ENCODE measurements around the gene KAT8.
A peak's percentile ranks its signal among the peaks of the same experiment; 100 is the strongest.

The KAT8 gene

DNA sequence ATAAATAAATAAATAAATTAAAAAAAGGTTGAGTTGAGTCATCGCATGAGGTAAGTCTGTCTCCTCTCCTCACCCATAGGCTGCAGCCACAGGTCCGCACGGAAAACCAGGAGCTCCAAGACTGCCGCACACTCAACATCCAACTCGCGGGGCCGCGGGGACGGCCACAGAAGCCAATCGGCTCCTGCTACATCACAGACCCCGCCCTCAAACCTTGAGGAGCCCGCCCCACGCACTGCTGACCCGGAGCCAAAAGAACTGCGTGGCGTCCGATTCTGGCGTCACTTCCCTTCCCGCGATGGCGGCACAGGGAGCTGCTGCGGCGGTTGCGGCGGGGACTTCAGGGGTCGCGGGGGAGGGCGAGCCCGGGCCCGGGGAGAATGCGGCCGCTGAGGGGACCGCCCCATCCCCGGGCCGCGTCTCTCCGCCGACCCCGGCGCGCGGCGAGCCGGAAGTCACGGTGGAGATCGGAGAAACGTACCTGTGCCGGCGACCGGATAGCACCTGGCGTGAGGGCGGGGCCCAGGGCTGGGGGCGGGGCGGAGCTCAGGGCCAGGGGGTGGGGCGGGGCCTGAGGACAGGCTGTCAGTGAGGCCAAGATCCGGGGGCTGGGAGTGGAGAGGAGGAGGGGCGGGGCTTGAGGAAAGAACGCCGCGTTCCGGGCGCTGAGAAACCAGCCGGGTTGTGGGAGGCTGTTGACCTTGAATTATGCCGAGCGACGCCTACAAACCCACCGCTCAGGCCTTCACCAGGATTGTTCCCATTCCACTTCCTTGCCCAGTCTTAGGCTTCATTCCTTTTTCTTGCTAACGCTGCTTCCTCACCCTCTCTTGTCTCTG lies at the start of gene KAT8:
TSS of gene KAT8 (plus strand) at position 281 of the 839 bp plus-strand sequence. CDS start at position 299, 18 bp downstream.
- peak; percentile 94 to 96 for DNase-seq (ENCODE audit: low read depth in 2 of 2, low spot score in 1 of 2)

DNA sequence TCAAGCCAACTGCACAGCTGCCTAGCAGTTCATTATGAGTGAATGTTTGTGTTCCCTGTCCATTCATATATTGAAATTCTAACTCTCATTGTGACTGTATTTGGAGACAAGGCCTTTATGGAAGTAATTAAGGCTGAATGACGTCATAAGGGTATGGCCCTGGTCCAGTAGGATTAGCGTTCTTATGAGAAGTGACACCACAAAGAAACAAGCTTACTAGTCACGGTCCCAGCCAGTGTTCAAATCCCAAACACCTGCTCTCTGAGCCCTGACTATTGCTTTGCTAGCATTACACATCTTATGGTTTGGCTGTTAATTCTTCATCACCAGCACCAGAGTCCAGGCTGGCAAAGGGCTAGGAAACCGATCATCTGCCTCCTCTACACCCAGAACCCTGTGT lies 45.6 kb upstream of the KAT8 start:
- no peak for DNase-seq (ENCODE audit: low read depth in 2 of 2, low spot score in 1 of 2)

DNA sequence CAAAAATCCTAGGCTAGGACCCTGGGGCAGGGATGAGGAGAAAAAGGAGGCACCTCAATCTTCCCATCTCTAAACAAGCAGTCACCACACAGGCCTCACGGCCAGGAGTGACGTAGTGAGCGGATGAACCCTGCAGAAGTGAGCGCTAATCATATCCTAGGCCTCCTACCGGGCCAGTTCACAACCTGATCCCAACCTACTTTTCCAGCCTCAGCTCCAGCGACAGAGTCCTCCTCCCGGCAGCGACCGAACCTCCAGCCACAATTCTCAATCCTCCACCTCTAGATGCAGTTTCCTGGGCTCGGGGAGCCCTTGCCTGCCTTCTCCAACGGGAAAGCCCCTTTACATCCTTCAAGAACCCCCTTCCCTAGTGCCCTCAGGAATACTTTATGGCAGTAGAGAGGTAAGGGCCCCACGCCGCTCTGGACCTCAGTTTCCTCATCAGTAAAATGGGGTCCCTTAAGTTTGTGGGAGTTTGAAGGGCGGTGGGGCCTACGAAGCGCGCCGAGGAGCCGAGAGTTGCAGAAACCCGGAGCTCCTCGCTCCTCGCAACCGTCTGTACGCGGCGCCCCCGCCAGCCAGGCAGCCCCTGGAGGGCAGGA lies 44.8 kb upstream of the KAT8 start:
- DNase-seq (ENCODE audit: low read depth in 2 of 2, low spot score in 1 of 2): no peak

DNA sequence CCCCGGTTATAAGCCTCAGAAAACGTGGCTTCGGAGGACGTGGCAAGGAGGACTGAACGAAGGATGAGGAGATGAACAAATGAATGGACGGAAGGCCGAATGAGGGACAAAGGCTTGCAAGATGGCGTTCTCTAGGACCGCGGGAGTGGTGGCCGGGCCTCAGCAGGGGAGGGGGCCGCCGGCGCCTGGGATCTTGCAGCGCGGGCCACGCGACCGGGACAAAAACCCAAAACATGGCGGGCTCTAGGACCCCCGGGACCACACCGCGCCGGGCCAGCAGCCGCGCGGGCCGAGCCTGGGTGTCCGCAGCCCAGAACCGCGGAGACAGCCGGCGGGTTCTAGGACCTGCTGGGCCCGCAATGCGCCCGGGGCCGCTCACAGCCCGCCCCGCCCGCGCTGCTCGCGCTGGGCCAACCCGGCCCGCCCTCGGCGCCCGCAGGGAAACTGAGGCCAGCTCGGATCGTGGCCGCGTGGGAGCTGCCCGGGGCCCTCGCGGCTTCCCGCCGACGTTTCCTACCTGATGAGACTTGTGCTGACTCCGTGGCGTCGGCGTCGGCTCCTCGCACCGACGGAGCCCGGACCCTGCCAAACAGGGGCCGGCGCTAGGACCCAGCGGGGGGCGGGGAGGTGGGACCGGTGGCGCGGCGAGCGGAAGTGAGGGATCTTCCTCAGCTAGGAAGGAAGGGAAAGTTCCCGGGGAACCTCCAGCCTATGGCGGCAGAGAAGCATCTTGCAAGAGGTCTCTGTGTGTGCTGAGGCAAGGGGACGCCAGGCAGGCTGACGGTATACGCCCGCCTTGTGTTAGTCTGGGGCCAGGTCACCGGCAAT lies 44.1 kb upstream of the KAT8 start:
- DNase-seq (ENCODE audit: low read depth in 2 of 2, low spot score in 1 of 2): peak; percentile 76 to 77

DNA sequence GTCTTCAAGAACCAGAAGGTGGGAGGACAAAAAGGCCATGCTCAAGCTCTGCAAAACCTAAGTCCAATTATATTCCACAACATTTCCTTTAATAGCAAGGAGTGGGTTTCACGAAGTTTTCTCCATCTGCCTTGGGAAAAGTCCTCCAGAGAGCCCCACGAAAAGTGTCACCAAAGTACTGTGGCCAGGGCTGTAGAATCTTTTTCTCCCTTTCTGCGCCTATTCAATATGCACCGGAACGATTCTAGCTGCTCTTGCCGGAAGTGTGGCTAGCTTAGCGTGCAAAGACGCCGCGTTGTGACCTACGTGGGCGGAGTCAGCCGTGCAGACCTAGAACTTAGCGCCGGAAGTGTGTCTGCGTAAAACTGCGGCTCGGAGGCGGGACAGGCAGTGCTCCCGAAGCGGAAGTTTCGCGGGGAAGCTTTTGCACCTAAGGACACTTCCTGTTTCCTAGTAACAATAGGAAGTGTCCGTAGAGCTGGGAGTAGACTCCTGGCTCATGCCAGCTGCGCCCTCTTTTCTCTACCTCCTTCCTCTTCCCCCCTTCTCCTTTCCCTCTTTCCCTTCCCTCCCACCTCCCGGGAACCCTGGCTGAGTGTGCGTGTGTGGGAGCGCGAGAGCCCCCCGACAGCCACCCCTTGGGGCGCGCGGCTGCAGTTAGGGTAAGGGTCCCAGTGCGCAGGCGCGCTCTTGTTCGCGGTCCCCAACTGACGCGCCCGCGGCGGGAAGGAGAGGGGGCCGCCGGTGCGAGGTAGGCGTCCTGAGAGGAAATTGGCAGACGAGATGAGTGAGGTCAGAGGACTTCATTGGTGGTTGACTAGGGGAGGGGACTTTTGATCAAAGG lies 43.3 kb upstream of the KAT8 start, which contains the start of the genes ZNF646 and ZNF668:
TSS of gene ZNF646 (plus strand) at position 453 of the 844 bp plus-strand sequence. CDS start 1,903 bp downstream, outside the sequence.
TSS of gene ZNF668 (minus strand) at position 271 of the 844 bp plus-strand sequence. CDS start 9,781 bp downstream, outside the sequence.
- peak; percentile 97 to 98 for DNase-seq (ENCODE audit: low read depth in 2 of 2, low spot score in 1 of 2)

DNA sequence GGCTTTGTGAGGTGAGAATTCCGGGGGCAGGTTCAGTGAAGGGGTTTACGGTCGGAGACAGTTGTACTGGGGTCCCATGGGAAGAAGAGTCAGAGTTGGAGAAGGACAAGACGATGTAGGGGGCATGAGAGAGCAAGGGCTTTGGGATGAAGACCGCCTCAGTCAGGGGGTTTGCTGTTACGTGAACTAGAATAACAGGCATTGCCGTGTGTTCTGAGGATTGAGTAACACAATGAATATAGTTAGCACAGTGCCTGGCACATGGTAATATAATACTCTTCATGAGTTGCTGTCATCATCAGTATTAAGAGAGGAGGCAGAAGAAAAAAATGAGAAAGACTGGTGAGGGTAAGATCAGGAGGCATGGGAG lies 42.7 kb upstream of the KAT8 start:
- no peak for DNase-seq (ENCODE audit: low read depth in 2 of 2, low spot score in 1 of 2)

DNA sequence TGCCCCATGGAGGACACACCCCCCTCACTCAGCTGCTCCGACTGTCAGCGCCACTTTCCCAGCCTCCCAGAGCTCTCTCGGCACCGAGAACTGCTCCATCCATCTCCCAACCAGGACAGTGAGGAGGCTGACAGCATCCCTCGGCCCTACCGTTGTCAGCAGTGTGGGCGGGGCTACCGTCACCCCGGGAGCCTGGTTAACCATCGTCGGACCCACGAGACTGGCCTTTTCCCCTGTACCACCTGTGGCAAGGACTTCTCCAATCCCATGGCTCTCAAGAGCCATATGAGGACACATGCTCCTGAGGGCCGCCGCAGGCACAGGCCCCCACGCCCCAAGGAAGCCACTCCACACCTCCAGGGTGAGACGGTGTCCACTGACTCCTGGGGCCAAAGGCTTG lies 41.1 kb upstream of the KAT8 start:
- no peak for DNase-seq (ENCODE audit: low read depth in 2 of 2, low spot score in 1 of 2)

DNA sequence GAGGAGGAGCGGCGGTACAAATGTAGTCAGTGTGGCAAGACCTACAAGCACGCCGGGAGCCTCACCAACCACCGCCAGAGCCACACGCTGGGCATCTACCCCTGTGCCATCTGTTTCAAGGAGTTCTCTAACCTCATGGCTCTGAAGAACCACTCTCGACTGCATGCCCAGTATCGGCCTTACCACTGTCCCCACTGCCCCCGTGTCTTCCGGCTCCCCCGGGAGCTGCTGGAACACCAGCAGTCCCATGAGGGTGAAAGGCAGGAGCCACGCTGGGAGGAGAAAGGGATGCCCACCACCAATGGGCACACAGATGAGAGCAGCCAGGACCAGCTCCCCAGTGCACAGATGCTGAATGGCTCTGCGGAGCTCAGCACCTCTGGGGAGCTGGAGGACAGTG lies 40.4 kb upstream of the KAT8 start:
- no peak for DNase-seq (ENCODE audit: low read depth in 2 of 2, low spot score in 1 of 2)

DNA sequence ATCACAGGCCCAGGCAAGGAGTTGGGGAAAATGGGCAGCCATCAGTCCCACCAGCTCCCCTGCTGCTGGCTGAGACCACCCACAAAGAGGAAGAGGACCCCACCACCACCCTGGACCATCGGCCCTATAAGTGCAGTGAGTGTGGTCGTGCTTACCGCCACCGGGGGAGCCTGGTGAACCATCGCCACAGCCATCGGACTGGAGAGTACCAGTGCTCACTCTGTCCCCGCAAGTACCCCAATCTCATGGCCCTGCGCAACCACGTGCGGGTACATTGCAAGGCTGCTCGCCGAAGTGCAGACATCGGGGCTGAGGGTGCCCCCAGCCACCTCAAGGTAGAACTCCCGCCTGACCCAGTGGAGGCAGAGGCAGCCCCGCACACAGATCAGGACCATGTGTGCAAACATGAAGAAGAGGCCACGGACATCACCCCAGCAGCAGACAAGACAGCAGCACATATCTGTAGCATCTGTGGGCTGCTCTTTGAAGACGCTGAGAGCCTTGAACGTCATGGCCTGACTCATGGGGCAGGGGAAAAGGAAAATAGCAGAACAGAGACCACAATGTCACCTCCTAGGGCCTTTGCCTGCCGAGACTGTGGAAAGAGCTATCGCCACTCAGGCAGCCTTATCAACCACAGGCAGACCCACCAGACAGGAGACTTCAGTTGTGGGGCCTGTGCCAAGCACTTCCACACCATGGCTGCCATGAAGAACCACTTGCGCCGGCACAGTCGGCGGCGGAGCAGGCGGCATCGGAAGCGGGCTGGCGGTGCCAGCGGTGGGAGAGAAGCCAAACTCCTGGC lies 39.7 kb upstream of the KAT8 start:
- no peak for DNase-seq (ENCODE audit: low read depth in 2 of 2, low spot score in 1 of 2)

DNA sequence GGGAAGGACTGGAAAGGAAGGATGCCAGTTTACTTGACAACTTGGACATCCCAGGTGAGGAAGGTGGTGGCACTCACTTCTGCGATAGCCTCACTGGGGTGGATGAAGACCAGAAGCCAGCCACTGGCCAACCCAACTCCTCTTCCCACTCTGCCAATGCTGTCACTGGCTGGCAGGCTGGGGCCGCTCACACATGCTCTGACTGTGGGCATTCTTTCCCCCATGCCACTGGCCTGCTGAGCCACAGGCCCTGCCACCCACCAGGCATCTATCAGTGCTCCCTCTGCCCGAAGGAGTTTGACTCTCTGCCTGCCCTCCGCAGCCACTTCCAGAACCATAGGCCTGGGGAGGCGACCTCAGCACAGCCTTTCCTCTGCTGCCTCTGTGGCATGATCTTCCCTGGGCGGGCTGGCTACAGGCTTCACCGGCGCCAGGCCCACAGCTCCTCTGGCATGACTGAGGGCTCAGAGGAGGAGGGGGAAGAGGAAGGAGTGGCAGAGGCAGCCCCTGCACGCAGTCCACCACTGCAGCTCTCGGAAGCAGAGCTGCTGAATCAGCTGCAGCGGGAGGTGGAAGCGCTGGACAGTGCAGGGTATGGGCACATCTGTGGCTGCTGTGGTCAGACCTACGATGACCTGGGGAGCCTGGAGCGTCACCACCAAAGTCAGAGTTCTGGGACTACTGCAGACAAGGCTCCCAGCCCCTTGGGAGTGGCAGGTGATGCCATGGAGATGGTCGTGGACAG lies 38.7 kb upstream of the KAT8 start:
- DNase-seq (ENCODE audit: low read depth in 2 of 2, low spot score in 1 of 2): no peak

DNA sequence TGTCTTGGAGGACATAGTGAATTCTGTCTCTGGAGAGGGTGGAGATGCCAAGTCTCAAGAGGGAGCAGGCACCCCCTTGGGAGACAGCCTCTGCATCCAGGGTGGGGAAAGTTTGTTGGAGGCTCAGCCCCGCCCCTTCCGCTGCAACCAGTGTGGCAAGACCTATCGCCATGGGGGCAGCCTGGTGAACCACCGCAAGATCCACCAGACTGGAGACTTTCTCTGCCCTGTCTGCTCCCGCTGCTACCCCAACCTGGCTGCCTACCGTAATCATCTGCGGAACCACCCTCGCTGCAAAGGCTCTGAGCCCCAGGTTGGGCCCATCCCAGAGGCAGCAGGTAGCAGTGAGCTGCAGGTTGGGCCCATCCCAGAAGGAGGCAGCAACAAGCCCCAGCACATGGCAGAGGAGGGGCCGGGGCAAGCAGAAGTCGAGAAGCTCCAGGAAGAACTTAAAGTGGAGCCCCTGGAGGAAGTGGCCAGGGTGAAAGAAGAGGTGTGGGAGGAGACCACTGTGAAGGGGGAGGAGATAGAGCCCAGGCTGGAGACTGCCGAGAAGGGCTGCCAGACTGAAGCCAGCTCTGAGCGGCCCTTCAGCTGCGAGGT lies 38.0 kb upstream of the KAT8 start:
- DNase-seq (ENCODE audit: low read depth in 2 of 2, low spot score in 1 of 2): no peak

DNA sequence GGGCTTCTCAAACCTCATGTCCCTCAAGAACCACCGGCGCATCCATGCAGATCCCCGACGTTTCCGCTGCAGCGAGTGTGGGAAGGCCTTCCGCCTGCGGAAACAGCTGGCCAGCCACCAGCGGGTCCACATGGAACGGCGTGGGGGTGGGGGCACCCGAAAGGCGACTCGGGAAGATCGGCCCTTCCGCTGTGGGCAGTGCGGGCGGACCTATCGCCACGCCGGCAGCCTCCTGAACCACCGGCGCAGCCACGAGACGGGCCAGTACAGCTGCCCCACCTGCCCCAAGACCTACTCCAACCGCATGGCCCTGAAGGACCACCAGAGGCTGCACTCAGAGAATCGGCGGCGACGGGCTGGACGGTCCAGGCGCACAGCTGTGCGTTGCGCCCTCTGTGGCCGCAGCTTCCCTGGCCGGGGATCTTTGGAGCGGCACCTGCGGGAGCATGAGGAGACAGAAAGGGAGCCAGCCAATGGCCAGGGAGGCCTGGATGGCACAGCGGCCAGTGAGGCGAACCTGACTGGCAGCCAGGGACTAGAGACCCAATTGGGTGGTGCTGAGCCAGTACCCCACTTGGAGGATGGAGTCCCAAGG lies 37.3 kb upstream of the KAT8 start:
- DNase-seq (ENCODE audit: low read depth in 2 of 2, low spot score in 1 of 2): no peak

DNA sequence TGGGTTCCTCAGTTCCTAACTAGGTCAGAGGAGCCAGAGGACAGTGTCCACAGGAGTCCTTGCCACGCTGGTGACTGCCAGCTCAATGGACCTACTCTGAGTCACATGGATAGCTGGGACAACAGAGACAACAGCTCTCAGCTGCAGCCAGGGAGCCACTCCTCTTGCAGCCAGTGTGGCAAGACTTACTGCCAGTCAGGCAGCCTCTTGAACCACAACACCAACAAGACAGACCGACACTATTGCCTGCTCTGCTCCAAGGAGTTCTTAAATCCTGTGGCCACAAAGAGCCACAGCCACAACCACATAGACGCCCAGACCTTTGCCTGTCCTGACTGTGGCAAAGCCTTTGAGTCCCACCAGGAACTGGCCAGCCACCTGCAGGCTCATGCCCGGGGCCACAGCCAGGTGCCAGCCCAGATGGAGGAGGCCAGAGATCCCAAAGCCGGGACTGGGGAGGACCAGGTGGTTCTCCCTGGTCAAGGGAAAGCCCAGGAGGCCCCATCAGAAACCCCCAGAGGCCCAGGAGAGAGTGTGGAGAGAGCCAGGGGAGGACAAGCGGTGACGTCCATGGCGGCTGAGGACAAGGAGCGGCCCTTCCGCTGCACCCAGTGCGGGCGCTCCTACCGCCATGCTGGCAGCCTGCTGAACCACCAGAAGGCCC lies 36.6 kb upstream of the KAT8 start:
- DNase-seq (ENCODE audit: low read depth in 2 of 2, low spot score in 1 of 2): no peak

DNA sequence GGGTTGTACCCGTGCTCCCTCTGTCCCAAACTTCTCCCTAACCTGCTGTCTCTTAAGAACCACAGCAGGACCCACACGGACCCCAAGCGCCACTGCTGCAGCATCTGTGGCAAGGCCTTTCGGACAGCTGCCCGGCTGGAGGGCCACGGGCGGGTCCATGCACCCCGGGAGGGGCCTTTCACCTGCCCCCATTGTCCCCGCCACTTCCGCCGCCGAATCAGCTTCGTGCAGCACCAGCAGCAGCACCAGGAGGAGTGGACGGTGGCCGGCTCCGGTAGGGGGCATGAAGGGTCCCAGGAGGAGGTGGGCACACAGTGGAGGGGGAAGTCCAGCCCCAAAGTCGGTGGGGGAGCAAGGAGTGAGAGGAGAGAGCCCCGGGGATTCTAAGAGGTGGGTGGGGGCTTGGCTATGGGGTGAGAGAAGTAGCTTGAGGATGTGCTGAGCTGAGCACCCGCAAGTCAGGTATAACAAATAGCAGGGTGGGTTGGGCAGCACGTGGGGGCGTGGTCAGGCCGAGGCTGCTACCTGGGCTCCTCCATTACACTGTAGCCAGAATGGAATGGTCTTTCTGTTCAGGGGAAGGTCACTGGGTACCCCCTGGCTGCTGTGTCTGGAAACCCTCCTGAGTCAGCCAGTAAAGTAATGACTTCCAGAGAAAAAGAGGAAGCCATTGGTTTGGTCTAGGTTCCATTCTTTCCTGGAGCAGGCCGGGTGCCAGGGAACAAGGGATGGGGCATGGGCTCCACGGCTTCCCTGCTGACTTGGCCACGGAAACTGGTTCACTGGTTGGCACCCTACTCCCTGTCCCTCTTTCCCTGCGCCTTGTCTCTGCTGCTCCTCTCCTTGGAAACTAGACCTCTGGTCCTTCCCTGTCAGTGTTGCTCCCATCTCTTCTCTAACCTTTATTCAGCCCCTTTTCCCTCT lies 35.8 kb upstream of the KAT8 start:
- no peak for DNase-seq (ENCODE audit: low read depth in 2 of 2, low spot score in 1 of 2)

DNA sequence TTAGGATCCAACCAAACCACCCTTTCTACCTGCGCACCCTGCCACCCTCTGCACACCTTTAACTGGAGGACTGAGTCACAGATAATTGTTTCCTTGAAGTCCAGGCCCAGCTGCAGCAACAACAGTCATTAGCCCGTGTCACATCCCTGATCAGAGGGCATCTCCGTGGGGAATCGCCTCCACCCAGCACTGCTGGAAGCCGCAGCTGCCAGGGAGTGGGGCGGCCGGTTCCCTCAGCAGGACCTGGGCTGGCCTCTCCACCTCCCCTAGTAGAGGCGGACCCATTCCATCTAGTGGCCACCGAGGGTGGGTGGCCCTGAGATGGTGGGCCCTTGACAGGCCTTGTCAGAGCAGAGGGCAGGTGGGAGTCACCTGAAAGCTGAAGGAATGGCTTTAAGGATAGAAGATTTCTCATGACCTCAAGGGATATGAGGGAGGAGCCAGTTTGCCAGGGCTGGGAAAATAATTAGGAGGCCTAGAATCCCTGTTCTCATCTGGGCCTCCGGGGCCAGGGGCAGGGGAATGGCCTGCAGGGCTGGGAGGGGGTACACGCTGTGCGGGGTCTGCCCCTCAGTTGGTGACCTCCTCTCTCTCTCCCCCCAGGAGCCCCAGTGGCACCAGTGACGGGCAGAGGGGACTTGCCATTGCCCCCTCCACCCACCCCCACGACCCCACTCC lies 35.0 kb upstream of the KAT8 start:
- DNase-seq (ENCODE audit: low read depth in 2 of 2, low spot score in 1 of 2): no peak

DNA sequence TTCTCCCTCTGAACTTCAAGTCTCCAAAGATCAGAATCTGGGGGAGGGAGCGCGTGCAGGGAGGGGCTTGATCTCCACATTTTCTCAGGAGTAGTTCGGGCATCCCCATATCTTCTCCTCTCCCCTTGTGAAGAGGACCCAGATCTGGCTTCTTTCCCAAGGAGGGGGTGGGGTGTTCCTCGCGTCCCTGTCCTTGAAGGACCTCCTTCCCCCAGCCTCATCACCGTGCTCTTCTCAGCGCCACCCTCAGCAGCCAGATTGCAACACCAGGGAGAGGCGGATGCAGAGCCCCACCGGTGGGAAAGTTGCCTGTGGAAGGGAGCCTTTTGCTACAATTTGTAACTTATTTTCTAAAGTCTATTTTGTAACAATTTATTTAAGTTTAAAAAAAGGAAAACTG lies 34.4 kb upstream of the KAT8 start:
- DNase-seq (ENCODE audit: low read depth in 2 of 2, low spot score in 1 of 2): no peak
